HEK293 (cell line): ENCODE measurements around the gene DGKG.

ENCODE experiments used
- CTCF ChIA-PET: fragments of 350-600 bp; formaldehyde crosslinking; extraction: SDS; loops from one replicate; lab custom pipeline; 2021; ENCODE audit warnings: antibody characterized with exemption; lab: Yijun Ruan, JAX
- POLR2A ChIA-PET: fragments of 300-600 bp; formaldehyde crosslinking; extraction: SDS; loops from one replicate; lab custom pipeline; 2020; ENCODE audit warnings: antibody characterized with exemption, inconsistent platforms; lab: Yijun Ruan, JAX
- H3K27ac ChIP-seq: fragments of 200-500 bp; sonication (Bioruptor generic); 2 replicates; pipeline ENCODE4 v1.5.1; 2014; ENCODE audit warnings: low read depth, low read length, control low read depth, inconsistent platforms; ENCODE audit errors: extremely low read depth
- H3K36me3 ChIP-seq, 2 experiments: fragments of 200-500 bp in 1 of 2; sonication (Bioruptor generic) in 1 of 2; 1 replicate in 1 of 2; 2 replicates in 1 of 2; pipeline ENCODE4 v1.5.1; 2014 to 2017; ENCODE audit warnings: inconsistent platforms in 2 of 2, low read length in 2 of 2; ENCODE audit not compliant: control insufficient read depth in 2 of 2, insufficient read depth in 1 of 2
- H3K4me1 ChIP-seq: fragments of 200-500 bp; sonication (Bioruptor generic); 2 replicates; pipeline ENCODE4 v1.5.1; 2014; ENCODE audit warnings: mild to moderate bottlenecking, low read length, inconsistent platforms; ENCODE audit not compliant: control insufficient read depth, insufficient read depth
- H3K4me3 ChIP-seq: 2 replicates; pipeline ENCODE4 v1.5.1; 2011; ENCODE audit warnings: low read depth, mild to moderate bottlenecking, control low read depth, low read length, moderate library complexity
- H3K9me3 ChIP-seq: fragments of 200-500 bp; sonication (Bioruptor generic); 2 replicates; pipeline ENCODE4 v1.5.1; 2014; ENCODE audit warnings: low read depth, low read length, inconsistent platforms; ENCODE audit not compliant: control insufficient read depth, insufficient read depth
- GFI1B ChIP-seq: fragments of 450-650 bp; formaldehyde crosslinking; IDR thresholded peaks from 2 replicates; pipeline ENCODE4 v1.5.1; 2016; ENCODE audit warnings: missing biosample characterization, missing genetic modification characterization
- GLI4 ChIP-seq: fragments of 450-650 bp; formaldehyde crosslinking; IDR thresholded peaks from 2 replicates; pipeline ENCODE4 v1.5.1; 2016; ENCODE audit warnings: missing biosample characterization, missing genetic modification characterization
- MZF1 ChIP-seq: fragments of 450-650 bp; formaldehyde crosslinking; IDR thresholded peaks from 2 replicates; pipeline ENCODE4 v1.5.1; 2017; ENCODE audit warnings: missing biosample characterization, missing genetic modification characterization, borderline replicate concordance
- OVOL3 ChIP-seq: fragments of 450-650 bp; formaldehyde crosslinking; IDR thresholded peaks from 2 replicates; pipeline ENCODE4 v1.5.1; 2016; ENCODE audit warnings: missing biosample characterization, missing genetic modification characterization
- ZBTB10 ChIP-seq: fragments of 450-650 bp; formaldehyde crosslinking; IDR thresholded peaks from 2 replicates; pipeline ENCODE4 v1.5.1; 2016; ENCODE audit warnings: missing biosample characterization, missing genetic modification characterization
- ZIC2 ChIP-seq: fragments of 450-650 bp; formaldehyde crosslinking; IDR thresholded peaks from 2 replicates; pipeline ENCODE4 v1.5.1; 2016; ENCODE audit warnings: missing biosample characterization, missing genetic modification characterization
- ZNF148 ChIP-seq: fragments of 450-650 bp; formaldehyde crosslinking; IDR thresholded peaks from 2 replicates; pipeline ENCODE4 v1.5.0; 2017; ENCODE audit warnings: missing biosample characterization, missing genetic modification characterization, borderline replicate concordance
- ZNF214 ChIP-seq: fragments of 450-650 bp; formaldehyde crosslinking; IDR thresholded peaks from 2 replicates; pipeline ENCODE4 v1.5.1; 2017; ENCODE audit warnings: missing biosample characterization, mild to moderate bottlenecking, missing genetic modification characterization, borderline replicate concordance
- ZNF248 ChIP-seq: fragments of 450-650 bp; formaldehyde crosslinking; IDR thresholded peaks from 2 replicates; pipeline ENCODE4 v1.5.1; 2017; ENCODE audit warnings: missing biosample characterization, missing genetic modification characterization
- ZNF280D ChIP-seq: fragments of 450-650 bp; formaldehyde crosslinking; IDR thresholded peaks from 2 replicates; pipeline ENCODE4 v1.5.1; 2016; ENCODE audit warnings: missing biosample characterization, missing genetic modification characterization
- ZNF335 ChIP-seq: fragments of 450-650 bp; formaldehyde crosslinking; conservative IDR thresholded peaks from 2 replicates; pipeline ENCODE4 v1.5.1; 2016; ENCODE audit warnings: missing biosample characterization, missing genetic modification characterization
- ZNF366 ChIP-seq: fragments of 450-650 bp; formaldehyde crosslinking; conservative IDR thresholded peaks from 2 replicates; pipeline ENCODE4 v1.5.1; 2016; ENCODE audit warnings: missing biosample characterization, missing genetic modification characterization
- ZNF426 ChIP-seq: fragments of 450-650 bp; formaldehyde crosslinking; IDR thresholded peaks from 2 replicates; pipeline ENCODE4 v1.5.1; 2017; ENCODE audit warnings: missing biosample characterization, missing genetic modification characterization, mild to moderate bottlenecking, inconsistent platforms, moderate library complexity
- ZNF449 ChIP-seq: fragments of 450-650 bp; formaldehyde crosslinking; IDR thresholded peaks from 2 replicates; pipeline ENCODE4 v1.5.1; 2017; ENCODE audit warnings: missing biosample characterization, mild to moderate bottlenecking, missing genetic modification characterization, moderate library complexity
- ZNF473 ChIP-seq: fragments of 450-650 bp; formaldehyde crosslinking; IDR thresholded peaks from 2 replicates; pipeline ENCODE4 v1.5.1; 2017; ENCODE audit warnings: missing biosample characterization, missing genetic modification characterization
- ZNF518A ChIP-seq: fragments of 450-650 bp; formaldehyde crosslinking; conservative IDR thresholded peaks from 2 replicates; pipeline ENCODE4 v1.5.1; 2016; ENCODE audit warnings: low read depth, missing biosample characterization, missing genetic modification characterization
- ZNF529 ChIP-seq: fragments of 450-650 bp; formaldehyde crosslinking; IDR thresholded peaks from 2 replicates; pipeline ENCODE4 v1.5.1; 2017; ENCODE audit warnings: missing genetic modification characterization, missing biosample characterization; ENCODE audit not compliant: insufficient replicate concordance
- ZNF621 ChIP-seq: fragments of 450-650 bp; formaldehyde crosslinking; IDR thresholded peaks from 2 replicates; pipeline ENCODE4 v1.5.1; 2017; ENCODE audit warnings: missing biosample characterization, missing genetic modification characterization
- ZNF654 ChIP-seq: fragments of 450-650 bp; formaldehyde crosslinking; IDR thresholded peaks from 2 replicates; pipeline ENCODE4 v1.5.1; 2016; ENCODE audit warnings: low read depth, missing biosample characterization, missing genetic modification characterization
- ZNF677 ChIP-seq: fragments of 450-650 bp; IDR thresholded peaks from 2 replicates; pipeline ENCODE4 v1.5.0; 2018; ENCODE audit warnings: missing biosample characterization, mild to moderate bottlenecking, missing genetic modification characterization, moderate library complexity
- ZNF768 ChIP-seq: fragments of 450-650 bp; formaldehyde crosslinking; IDR thresholded peaks from 2 replicates; pipeline ENCODE4 v1.5.1; 2018; ENCODE audit warnings: missing biosample characterization, mild to moderate bottlenecking, missing genetic modification characterization
- ZNF830 ChIP-seq: fragments of 450-650 bp; IDR thresholded peaks from 2 replicates; pipeline ENCODE4 v1.5.0; 2018; ENCODE audit warnings: missing biosample characterization, missing genetic modification characterization, low read depth, mild to moderate bottlenecking, moderate library complexity

Gene DGKG

GRCh38 chr3:186244016-186244415 is 118.0 kb downstream of the DGKG start (continued):
- no peak for TF ChIP-seq ZNF518A (tag by site-specific recombination)
- TF ChIP-seq GLI4: no peak
- no peak for TF ChIP-seq ZNF768
- no peak for TF ChIP-seq ZNF677 (tag by site-specific recombination)
- TF ChIP-seq ZNF529: no peak
- no peak for TF ChIP-seq MZF1
- TF ChIP-seq ZNF621: no peak
- no peak for TF ChIP-seq ZNF248
- no peak for TF ChIP-seq ZNF335 (tag by site-specific recombination)
- TF ChIP-seq ZNF280D: no peak
- no peak for TF ChIP-seq OVOL3
- no peak for TF ChIP-seq ZNF830 (tag by site-specific recombination)
- TF ChIP-seq ZNF426 (tag by site-specific recombination): no peak
- no peak for TF ChIP-seq ZIC2 (tag by site-specific recombination)
- TF ChIP-seq GFI1B: no peak
- TF ChIP-seq ZBTB10 (tag by site-specific recombination): no peak

GRCh38 chr3:186241910-186242821 is 119.9 kb downstream of the DGKG start:
- CTCF ChIA-PET: interaction anchor here (0.6 to 1.9 kb wide), 6 partner anchors 15 to 587 kb away, joined by 3 to 5 read pairs (median 4); no protein-coding TSS in a partner anchor
- Histone ChIP-seq H3K27ac (no peak overlapping the region), H3K4me1 (no peaks in the 10 kb centered on the region), H3K36me3 (no peaks in the 10 kb centered on the region), H3K4me3 (no peak overlapping the region), H3K9me3 (no peaks in the 10 kb centered on the region)
- POLR2A ChIA-PET: no interaction called here
- peak; percentile 43 for TF ChIP-seq ZNF654 (tag by site-specific recombination)
- TF ChIP-seq ZNF449 (tag by site-specific recombination): peak; percentile 53
- TF ChIP-seq ZNF473: no peak
- TF ChIP-seq ZNF214 (tag by site-specific recombination): no peak
- TF ChIP-seq ZNF148 (tag by site-specific recombination): no peak
- no peak for TF ChIP-seq ZNF366 (tag by site-specific recombination)
